ENCODE measurements around the gene SH3YL1.

DNA sequence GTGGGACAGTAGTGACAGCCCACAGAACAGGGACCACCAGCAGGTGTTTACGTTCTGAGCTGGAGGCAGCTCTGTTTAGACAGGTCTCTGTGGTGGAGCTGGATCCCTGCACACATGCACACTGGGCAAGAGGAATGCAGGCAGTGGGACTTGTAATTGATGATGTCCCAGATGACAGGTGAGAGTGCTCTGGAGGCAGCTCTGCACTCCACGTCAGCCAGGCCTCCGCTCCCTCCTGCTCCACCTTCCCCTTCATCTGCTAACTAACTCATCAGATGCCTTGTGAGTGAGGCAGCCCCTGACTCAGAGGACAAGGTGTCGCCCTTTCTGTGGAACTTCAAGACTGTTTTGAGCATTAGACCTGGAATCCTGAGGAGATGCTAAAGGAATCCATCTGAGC, 53.2 kb downstream of the SH3YL1 start:
- TF ChIP-seq, protein P1, sequence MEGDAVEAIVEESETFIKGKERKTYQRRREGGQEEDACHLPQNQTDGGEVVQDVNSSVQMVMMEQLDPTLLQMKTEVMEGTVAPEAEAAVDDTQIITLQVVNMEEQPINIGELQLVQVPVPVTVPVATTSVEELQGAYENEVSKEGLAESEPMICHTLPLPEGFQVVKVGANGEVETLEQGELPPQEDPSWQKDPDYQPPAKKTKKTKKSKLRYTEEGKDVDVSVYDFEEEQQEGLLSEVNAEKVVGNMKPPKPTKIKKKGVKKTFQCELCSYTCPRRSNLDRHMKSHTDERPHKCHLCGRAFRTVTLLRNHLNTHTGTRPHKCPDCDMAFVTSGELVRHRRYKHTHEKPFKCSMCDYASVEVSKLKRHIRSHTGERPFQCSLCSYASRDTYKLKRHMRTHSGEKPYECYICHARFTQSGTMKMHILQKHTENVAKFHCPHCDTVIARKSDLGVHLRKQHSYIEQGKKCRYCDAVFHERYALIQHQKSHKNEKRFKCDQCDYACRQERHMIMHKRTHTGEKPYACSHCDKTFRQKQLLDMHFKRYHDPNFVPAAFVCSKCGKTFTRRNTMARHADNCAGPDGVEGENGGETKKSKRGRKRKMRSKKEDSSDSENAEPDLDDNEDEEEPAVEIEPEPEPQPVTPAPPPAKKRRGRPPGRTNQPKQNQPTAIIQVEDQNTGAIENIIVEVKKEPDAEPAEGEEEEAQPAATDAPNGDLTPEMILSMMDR (optimal IDR thresholded peaks at IDR 0.05 in 1 of 3, IDR thresholded peaks at IDR 0.05 in 1 of 3, conservative IDR thresholded peaks at IDR 0.05 in 1 of 3; ENCODE audit: extremely low read depth in 1 of 3, insufficient read depth in 2 of 3, low read length in 3 of 3): no peak
- TF ChIP-seq EZH2 (IDR thresholded peaks at IDR 0.05; ENCODE audit: low read length): no peak
